ENCODE data around the gene RNF121.

Gene RNF121

GRCh38 chr11:72006309-72007088, 77.7 kb downstream of the RNF121 start:
- DNase-seq, result no peak
- H3K4me3 ChIP-seq (ENCODE audit: low read length), result no peak overlapping the region
- no peaks in the 10 kb centered on the region for H3K27me3 ChIP-seq (replicated peaks; ENCODE audit: insufficient read depth, low read length)
- H4K20me1 ChIP-seq (ENCODE audit: insufficient read depth, low read length), result no peaks in the 10 kb centered on the region
- no peak overlapping the region for H2AFZ ChIP-seq (ENCODE audit: low read length)
- no peak for TF ChIP-seq EZH2 (optimal IDR thresholded peaks at IDR 0.05; ENCODE audit: low read depth, low read length)
- TF ChIP-seq EZH2phosphoT487 (IDR thresholded peaks at IDR 0.05; ENCODE audit: low read length), result no peak
- no peak for TF ChIP-seq CTCF (IDR thresholded peaks at IDR 0.05; ENCODE audit: low read length)
- no peaks in the 10 kb centered on the region for H3K9me2 ChIP-seq (replicated peaks; ENCODE audit: insufficient read depth, low read length)
- H3F3A ChIP-seq (ENCODE audit: insufficient read depth, low read length), result 0 out of 2 replicates have a peak, but pooled peaks cover 3% of the 10 kb centered on the region
- H3K4me2 ChIP-seq (ENCODE audit: low read depth, low read length), result no peak overlapping the region
- no peak overlapping the region for H3K9ac ChIP-seq (ENCODE audit: low read length)
- no peaks in the 10 kb centered on the region for H3K4me1 ChIP-seq (ENCODE audit: low read length)
- peaks cover 7% of the 10 kb centered on the region; the same call in 1 of the 2 replicates for H3K36me3 ChIP-seq (replicated peaks; ENCODE audit: insufficient read depth, low read length)
- H3K27ac ChIP-seq (ENCODE audit: low read length), result no peak overlapping the region
- no peaks in the 10 kb centered on the region for H3K9me3 ChIP-seq (replicated peaks; ENCODE audit: insufficient read depth, low read length)
- H3K79me2 ChIP-seq (ENCODE audit: low read length), result no peaks in the 10 kb centered on the region

GRCh38 chr11:72007089-72007476, 78.2 kb downstream of the RNF121 start:
- Histone ChIP-seq H3F3A (ENCODE audit: insufficient read depth, low read length) (0 out of 2 replicates have a peak, but pooled peaks cover 3% of the 10 kb centered on the region), H4K20me1 (ENCODE audit: insufficient read depth, low read length) (no peaks in the 10 kb centered on the region), H3K27ac (ENCODE audit: low read length) (no peak overlapping the region), H3K4me3 (ENCODE audit: low read length) (no peak overlapping the region), H2AFZ (ENCODE audit: low read length) (no peak overlapping the region), H3K4me1 (ENCODE audit: low read length) (no peaks in the 10 kb centered on the region), H3K9me2 (replicated peaks; ENCODE audit: insufficient read depth, low read length) (no peaks in the 10 kb centered on the region), H3K27me3 (replicated peaks; ENCODE audit: insufficient read depth, low read length) (no peaks in the 10 kb centered on the region), H3K36me3 (replicated peaks; ENCODE audit: insufficient read depth, low read length) (peaks cover 7% of the 10 kb centered on the region; the same call in 1 of the 2 replicates), H3K79me2 (ENCODE audit: low read length) (no peaks in the 10 kb centered on the region), H3K9me3 (replicated peaks; ENCODE audit: insufficient read depth, low read length) (no peaks in the 10 kb centered on the region), H3K4me2 (ENCODE audit: low read depth, low read length) (no peak overlapping the region), H3K9ac (ENCODE audit: low read length) (no peak overlapping the region)
- no peak for DNase-seq
- TF ChIP-seq CTCF (IDR thresholded peaks at IDR 0.05; ENCODE audit: low read length) (no peak), EZH2 (optimal IDR thresholded peaks at IDR 0.05; ENCODE audit: low read depth, low read length) (no peak), EZH2phosphoT487 (IDR thresholded peaks at IDR 0.05; ENCODE audit: low read length) (no peak)

- Histone ChIP-seq H3K9me3 (replicated peaks; ENCODE audit: insufficient read depth, low read length) (no peaks in the 10 kb centered on the region), H3K4me3 (ENCODE audit: low read length) (no peak overlapping the region), H3K79me2 (ENCODE audit: low read length) (no peaks in the 10 kb centered on the region), H3K9me2 (replicated peaks; ENCODE audit: insufficient read depth, low read length) (no peaks in the 10 kb centered on the region), H3K27me3 (replicated peaks; ENCODE audit: insufficient read depth, low read length) (no peaks in the 10 kb centered on the region), H3K9ac (ENCODE audit: low read length) (no peak overlapping the region), H3F3A (ENCODE audit: insufficient read depth, low read length) (0 out of 2 replicates have a peak, but pooled peaks cover 3% of the 10 kb centered on the region), H2AFZ (ENCODE audit: low read length) (no peak overlapping the region), H3K4me1 (ENCODE audit: low read length) (no peaks in the 10 kb centered on the region), H3K4me2 (ENCODE audit: low read depth, low read length) (no peak overlapping the region), H3K36me3 (replicated peaks; ENCODE audit: insufficient read depth, low read length) (peaks cover 7% of the 10 kb centered on the region; the same call in 1 of the 2 replicates), H3K27ac (ENCODE audit: low read length) (no peak overlapping the region), H4K20me1 (ENCODE audit: insufficient read depth, low read length) (no peaks in the 10 kb centered on the region)
- DNase-seq, result no peak
- TF ChIP-seq CTCF (IDR thresholded peaks at IDR 0.05; ENCODE audit: low read length), result no peak
- no peak for TF ChIP-seq EZH2phosphoT487 (IDR thresholded peaks at IDR 0.05; ENCODE audit: low read length)
- TF ChIP-seq EZH2 (optimal IDR thresholded peaks at IDR 0.05; ENCODE audit: low read depth, low read length), result no peak
These were observed 78.7 kb downstream of the RNF121 start for GRCh38 chr11:72007587-72007986.

Measured in MM.1S (cell line).